ENCODE results near the gene CADM1.

- TF ChIP-seq CTCF (IDR thresholded peaks at IDR 0.05) (peak in 3 of 4 experiments; percentile 24 to 54 (median 45)), POLR2A (IDR thresholded peaks at IDR 0.05) (no peak)
Measured at GRCh38 chr11:115170133-115170815, 333.9 kb downstream of the CADM1 start.

All from prostate gland (tissue), 2 donors.